Liver (tissue), 9 donors: ENCODE results near the gene GPC1. TPM values are rescaled to one million over a fixed set of nuclear protein-coding genes. Genes with fewer than 3 reads are reported as not detected.

Experiments
- DNase-seq: peaks from one replicate; pipeline ENCODE4 v3.0.0-alpha.2; 2017; ENCODE audit warnings: low spot score
- H3K27ac ChIP-seq, 2 donors: one replicate each; pipeline ENCODE4 v1.7.0; 2013; ENCODE audit warnings: inconsistent platforms in 2 of 2, low read length in 2 of 2, control low read depth in 1 of 2, low read depth in 1 of 2, mild to moderate bottlenecking in 1 of 2
- H3K27me3 ChIP-seq, 4 donors: one replicate each; pipeline versions ENCODE4 v1.6.1 to v1.7.0; 2013; ENCODE audit warnings: low read length in 3 of 4, inconsistent platforms in 1 of 4, mild to moderate bottlenecking in 1 of 4, moderate library complexity in 1 of 4; ENCODE audit not compliant: control insufficient read depth in 4 of 4, insufficient read depth in 4 of 4
- H3K36me3 ChIP-seq, 4 donors: one replicate each; pipeline versions ENCODE4 v1.6.1 to v1.7.0; 2013; ENCODE audit warnings: low read length in 3 of 4, mild to moderate bottlenecking in 3 of 4, low read depth in 1 of 4, moderate library complexity in 1 of 4; ENCODE audit not compliant: control insufficient read depth in 4 of 4, insufficient read depth in 3 of 4
- H3K4me1 ChIP-seq, 4 donors: one replicate each; pipeline versions ENCODE4 v1.6.1 to v1.7.0; 2013; ENCODE audit warnings: low read length in 3 of 4, mild to moderate bottlenecking in 3 of 4, moderate library complexity in 1 of 4; ENCODE audit not compliant: control insufficient read depth in 4 of 4, insufficient read depth in 4 of 4
- H3K4me3 ChIP-seq, 3 donors: one replicate each; pipeline versions ENCODE4 v1.6.1 to v1.7.0; 2013; ENCODE audit warnings: low read length in 3 of 3, control low read depth in 1 of 3, low read depth in 1 of 3, mild to moderate bottlenecking in 1 of 3
- H3K9ac ChIP-seq, 2 donors: one replicate each; pipeline ENCODE4 v1.7.0; 2013; ENCODE audit warnings: low read length in 2 of 2, mild to moderate bottlenecking in 2 of 2, moderate library complexity in 2 of 2, control low read depth in 1 of 2, low read depth in 1 of 2
- H3K9me3 ChIP-seq, 4 donors: one replicate each; pipeline versions ENCODE4 v1.6.1 to v1.7.0; 2013; ENCODE audit warnings: low read length in 3 of 4; ENCODE audit not compliant: control insufficient read depth in 4 of 4
- EGR1 ChIP-seq, 2 donors: IDR thresholded peaks; 2 replicates each; pipeline ENCODE4 v1.6.1; 2016 to 2018; ENCODE audit warnings: antibody characterized with exemption in 2 of 2, low read depth in 2 of 2
- FOXA1 ChIP-seq: IDR thresholded peaks from 2 replicates; pipeline ENCODE4 v1.6.1; 2016; ENCODE audit warnings: antibody characterized with exemption
- FOXA2 ChIP-seq: IDR thresholded peaks from 2 replicates; pipeline ENCODE4 v1.6.1; 2016; ENCODE audit warnings: antibody characterized with exemption
- GABPA ChIP-seq, 2 donors: IDR thresholded peaks in 1 of 2; conservative IDR thresholded peaks in 1 of 2; 2 replicates each; pipeline ENCODE4 v1.6.1; 2016; ENCODE audit warnings: antibody characterized with exemption in 2 of 2, mild to moderate bottlenecking in 1 of 2, moderate library complexity in 1 of 2
- HNF4A ChIP-seq, 2 donors: conservative IDR thresholded peaks; 2 replicates each; pipeline ENCODE4 v1.6.1; 2016; ENCODE audit warnings: antibody characterized with exemption in 2 of 2, mild to moderate bottlenecking in 2 of 2
- HNF4G ChIP-seq: IDR thresholded peaks from 2 replicates; pipeline ENCODE4 v1.6.1; 2016; ENCODE audit warnings: antibody characterized with exemption
- JUND ChIP-seq, 2 donors: IDR thresholded peaks; 2 replicates each; pipeline ENCODE4 v1.6.1; 2016; ENCODE audit warnings: antibody characterized with exemption in 2 of 2
- NR2F2 ChIP-seq: IDR thresholded peaks from 2 replicates; pipeline ENCODE4 v1.6.1; 2016; ENCODE audit warnings: antibody characterized with exemption
- RAD21 ChIP-seq, 2 donors: IDR thresholded peaks; 2 replicates each; pipeline ENCODE4 v1.6.1; 2016; ENCODE audit warnings: antibody characterized with exemption in 2 of 2, mild to moderate bottlenecking in 2 of 2
- RXRA ChIP-seq, 2 donors: IDR thresholded peaks; 2 replicates each; pipeline ENCODE4 v1.6.1; 2017 to 2018; ENCODE audit warnings: antibody characterized with exemption in 2 of 2, mild to moderate bottlenecking in 1 of 2
- SP1 ChIP-seq: IDR thresholded peaks from 2 replicates; pipeline ENCODE4 v1.6.1; 2018; ENCODE audit warnings: antibody characterized with exemption, mild to moderate bottlenecking
- TAF1 ChIP-seq: conservative IDR thresholded peaks from 2 replicates; pipeline ENCODE4 v1.6.1; 2016; ENCODE audit warnings: antibody characterized with exemption, mild to moderate bottlenecking
- YY1 ChIP-seq: IDR thresholded peaks from 2 replicates; pipeline ENCODE4 v1.6.1; 2016; ENCODE audit warnings: antibody characterized with exemption, mild to moderate bottlenecking
- WGBS: extraction: QIAGEN DNeasy Blood & Tissue Kit; methylation state at CpG from one replicate; pipeline ENCODE4 v1.1.7; 2013; 5-methylcytosine and 5-hydroxymethylcytosine counted together
- polyA plus RNA-seq, 2 donors: library from polyadenylated mRNA; stranded (reverse) in 1 of 2; unstranded in 1 of 2; fragments of 200-250 nt in 1 of 2; fragments of >200 nt in 1 of 2; fragmentation: Nextera tagmentation in 1 of 2; extraction: Ambion mirVana in 1 of 2; gene quantifications; one replicate each; pipeline versions ENCODE4 v1.2.1 to v1.2.3, GENCODE V29; 2013 to 2015
- total RNA-seq, 2 donors: library from RNA; depleted of rRNA; stranded (reverse); fragments of >200 nt; gene quantifications; one replicate each; pipeline ENCODE4 v1.2.3, GENCODE V29; 2014
- TF ChIP-seq, protein P1 (sequence below): fragments of 150-350 bp; IDR thresholded peaks from 2 replicates; pipeline ENCODE4 v1.5.1; 2017; ENCODE audit warnings: improper control_type of control experiment, low read depth, low read length; ENCODE audit not compliant: missing input control
- TF ChIP-seq, protein P2 (sequence below): IDR thresholded peaks from 2 replicates; pipeline ENCODE4 v1.6.1; 2016; ENCODE audit warnings: antibody characterized with exemption
- TF ChIP-seq, protein P3 (sequence below): IDR thresholded peaks from 2 replicates; pipeline ENCODE4 v1.6.1; 2016; ENCODE audit warnings: antibody characterized with exemption, mild to moderate bottlenecking
- TF ChIP-seq, protein P4 (sequence below): IDR thresholded peaks from 2 replicates; pipeline ENCODE4 v1.6.1; 2016; ENCODE audit warnings: antibody characterized with exemption
- TF ChIP-seq, protein P5 (sequence below): IDR thresholded peaks from 2 replicates; pipeline ENCODE4 v1.6.1; 2016; ENCODE audit warnings: antibody characterized with exemption
- donor health status: healthy.
- donor health status: healthy.
- donor health status: healthy.
- donor health status: healthy.
- donor health status: healthy.

The GPC1 gene
- total and polyA plus RNA-seq, 4 donors: 3.2 to 41.0 (median 9.1) TPM

DNA sequence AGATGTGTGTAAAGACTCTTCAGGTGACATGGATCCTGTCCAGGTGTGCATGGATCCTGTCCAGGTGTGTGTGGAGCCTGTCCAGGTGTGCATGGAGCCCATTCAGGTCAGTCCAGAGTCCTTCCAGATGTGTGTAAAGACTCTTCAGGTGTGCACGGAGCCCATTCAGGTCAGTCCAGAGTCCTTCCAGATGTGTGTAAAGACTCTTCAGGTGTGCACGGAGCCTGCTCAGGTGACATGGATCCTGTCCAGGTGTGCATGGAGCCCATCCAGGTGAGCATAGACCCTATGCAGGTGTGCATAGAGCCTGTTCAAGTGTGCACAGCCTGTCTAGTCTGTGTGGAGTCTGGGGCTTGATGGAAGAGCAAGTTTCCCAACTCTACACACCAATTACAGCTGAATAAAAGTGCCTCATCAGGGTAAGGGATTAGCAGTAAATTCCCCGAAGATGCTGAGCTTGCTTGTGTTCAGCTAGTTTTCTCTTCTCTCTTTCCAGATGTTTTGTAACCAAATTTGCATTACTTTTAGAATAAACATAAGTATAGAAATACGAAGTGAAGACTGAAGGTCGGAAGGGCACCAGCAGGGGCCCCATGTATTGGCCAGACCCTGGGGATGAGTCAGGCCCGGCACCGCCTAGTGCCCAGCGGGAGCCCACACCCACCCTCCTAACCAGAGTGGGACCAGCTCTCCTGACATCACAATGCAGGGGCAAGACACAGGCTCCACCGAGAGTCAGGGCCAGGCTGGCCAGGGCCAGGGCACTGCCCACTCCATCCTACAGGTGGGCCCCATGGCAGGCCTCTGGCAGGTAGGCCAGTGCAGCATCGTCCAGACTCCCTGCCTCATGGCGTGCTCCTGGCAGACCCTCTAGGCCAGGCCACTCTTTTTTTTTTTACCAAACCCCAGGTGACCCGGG, 38.6 kb upstream of the GPC1 start:
- no peaks in the 10 kb centered on the region for H3K4me1 ChIP-seq
- H3K9ac ChIP-seq: no peak overlapping the region
- H3K4me3 ChIP-seq: no peak overlapping the region
- no peaks in the 10 kb centered on the region for H3K9me3 ChIP-seq
- H3K27me3 ChIP-seq: no peaks in the 10 kb centered on the region
- no peak overlapping the region for H3K27ac ChIP-seq
- H3K36me3 ChIP-seq: no peaks in the 10 kb centered on the region
- WGBS: 88% methylated on average over 12 of the region's 12 CpGs
- DNase-seq: no peak
- TF ChIP-seq EGR1 (IDR thresholded peaks at IDR 0.05; ENCODE audit: low read depth in 2 of 2) (no peak), FOXA1 (no peak)
- TF ChIP-seq, protein P1, sequence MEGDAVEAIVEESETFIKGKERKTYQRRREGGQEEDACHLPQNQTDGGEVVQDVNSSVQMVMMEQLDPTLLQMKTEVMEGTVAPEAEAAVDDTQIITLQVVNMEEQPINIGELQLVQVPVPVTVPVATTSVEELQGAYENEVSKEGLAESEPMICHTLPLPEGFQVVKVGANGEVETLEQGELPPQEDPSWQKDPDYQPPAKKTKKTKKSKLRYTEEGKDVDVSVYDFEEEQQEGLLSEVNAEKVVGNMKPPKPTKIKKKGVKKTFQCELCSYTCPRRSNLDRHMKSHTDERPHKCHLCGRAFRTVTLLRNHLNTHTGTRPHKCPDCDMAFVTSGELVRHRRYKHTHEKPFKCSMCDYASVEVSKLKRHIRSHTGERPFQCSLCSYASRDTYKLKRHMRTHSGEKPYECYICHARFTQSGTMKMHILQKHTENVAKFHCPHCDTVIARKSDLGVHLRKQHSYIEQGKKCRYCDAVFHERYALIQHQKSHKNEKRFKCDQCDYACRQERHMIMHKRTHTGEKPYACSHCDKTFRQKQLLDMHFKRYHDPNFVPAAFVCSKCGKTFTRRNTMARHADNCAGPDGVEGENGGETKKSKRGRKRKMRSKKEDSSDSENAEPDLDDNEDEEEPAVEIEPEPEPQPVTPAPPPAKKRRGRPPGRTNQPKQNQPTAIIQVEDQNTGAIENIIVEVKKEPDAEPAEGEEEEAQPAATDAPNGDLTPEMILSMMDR: no peak

DNA sequence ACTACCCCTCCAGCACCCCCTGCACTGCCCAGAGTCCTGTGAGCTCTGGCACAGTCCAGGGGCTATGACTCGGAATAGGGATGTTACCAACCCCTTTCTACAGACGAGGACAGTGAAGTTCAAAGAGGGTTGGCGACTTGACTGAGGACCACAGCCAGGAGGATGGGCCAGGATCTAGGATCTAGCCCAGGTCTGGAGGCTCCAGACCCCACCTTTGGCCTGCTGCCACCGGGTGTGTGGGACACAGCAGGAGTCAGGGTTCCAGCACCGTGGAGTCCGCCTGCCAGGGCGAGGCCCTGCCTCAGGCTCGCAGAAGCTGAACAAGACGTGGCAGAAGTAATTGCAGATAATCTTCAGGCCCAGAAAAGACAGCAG, 37.9 kb upstream of the GPC1 start:
- DNase-seq: no peak
- no peak overlapping the region for H3K4me3 ChIP-seq
- H3K27ac ChIP-seq: no peak overlapping the region
- WGBS: 82% methylated on average over 9 of the region's 9 CpGs
- H3K4me1 ChIP-seq: no peaks in the 10 kb centered on the region
- TF ChIP-seq GABPA (IDR thresholded peaks at IDR 0.05 in 1 of 2, conservative IDR thresholded peaks at IDR 0.05 in 1 of 2): no peak
- TF ChIP-seq HNF4G: no peak
- TF ChIP-seq, protein P2, sequence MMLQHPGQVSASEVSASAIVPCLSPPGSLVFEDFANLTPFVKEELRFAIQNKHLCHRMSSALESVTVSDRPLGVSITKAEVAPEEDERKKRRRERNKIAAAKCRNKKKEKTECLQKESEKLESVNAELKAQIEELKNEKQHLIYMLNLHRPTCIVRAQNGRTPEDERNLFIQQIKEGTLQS: no peak
- TF ChIP-seq, protein P3, sequence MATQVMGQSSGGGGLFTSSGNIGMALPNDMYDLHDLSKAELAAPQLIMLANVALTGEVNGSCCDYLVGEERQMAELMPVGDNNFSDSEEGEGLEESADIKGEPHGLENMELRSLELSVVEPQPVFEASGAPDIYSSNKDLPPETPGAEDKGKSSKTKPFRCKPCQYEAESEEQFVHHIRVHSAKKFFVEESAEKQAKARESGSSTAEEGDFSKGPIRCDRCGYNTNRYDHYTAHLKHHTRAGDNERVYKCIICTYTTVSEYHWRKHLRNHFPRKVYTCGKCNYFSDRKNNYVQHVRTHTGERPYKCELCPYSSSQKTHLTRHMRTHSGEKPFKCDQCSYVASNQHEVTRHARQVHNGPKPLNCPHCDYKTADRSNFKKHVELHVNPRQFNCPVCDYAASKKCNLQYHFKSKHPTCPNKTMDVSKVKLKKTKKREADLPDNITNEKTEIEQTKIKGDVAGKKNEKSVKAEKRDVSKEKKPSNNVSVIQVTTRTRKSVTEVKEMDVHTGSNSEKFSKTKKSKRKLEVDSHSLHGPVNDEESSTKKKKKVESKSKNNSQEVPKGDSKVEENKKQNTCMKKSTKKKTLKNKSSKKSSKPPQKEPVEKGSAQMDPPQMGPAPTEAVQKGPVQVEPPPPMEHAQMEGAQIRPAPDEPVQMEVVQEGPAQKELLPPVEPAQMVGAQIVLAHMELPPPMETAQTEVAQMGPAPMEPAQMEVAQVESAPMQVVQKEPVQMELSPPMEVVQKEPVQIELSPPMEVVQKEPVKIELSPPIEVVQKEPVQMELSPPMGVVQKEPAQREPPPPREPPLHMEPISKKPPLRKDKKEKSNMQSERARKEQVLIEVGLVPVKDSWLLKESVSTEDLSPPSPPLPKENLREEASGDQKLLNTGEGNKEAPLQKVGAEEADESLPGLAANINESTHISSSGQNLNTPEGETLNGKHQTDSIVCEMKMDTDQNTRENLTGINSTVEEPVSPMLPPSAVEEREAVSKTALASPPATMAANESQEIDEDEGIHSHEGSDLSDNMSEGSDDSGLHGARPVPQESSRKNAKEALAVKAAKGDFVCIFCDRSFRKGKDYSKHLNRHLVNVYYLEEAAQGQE: no peak
- TF ChIP-seq, protein P4, sequence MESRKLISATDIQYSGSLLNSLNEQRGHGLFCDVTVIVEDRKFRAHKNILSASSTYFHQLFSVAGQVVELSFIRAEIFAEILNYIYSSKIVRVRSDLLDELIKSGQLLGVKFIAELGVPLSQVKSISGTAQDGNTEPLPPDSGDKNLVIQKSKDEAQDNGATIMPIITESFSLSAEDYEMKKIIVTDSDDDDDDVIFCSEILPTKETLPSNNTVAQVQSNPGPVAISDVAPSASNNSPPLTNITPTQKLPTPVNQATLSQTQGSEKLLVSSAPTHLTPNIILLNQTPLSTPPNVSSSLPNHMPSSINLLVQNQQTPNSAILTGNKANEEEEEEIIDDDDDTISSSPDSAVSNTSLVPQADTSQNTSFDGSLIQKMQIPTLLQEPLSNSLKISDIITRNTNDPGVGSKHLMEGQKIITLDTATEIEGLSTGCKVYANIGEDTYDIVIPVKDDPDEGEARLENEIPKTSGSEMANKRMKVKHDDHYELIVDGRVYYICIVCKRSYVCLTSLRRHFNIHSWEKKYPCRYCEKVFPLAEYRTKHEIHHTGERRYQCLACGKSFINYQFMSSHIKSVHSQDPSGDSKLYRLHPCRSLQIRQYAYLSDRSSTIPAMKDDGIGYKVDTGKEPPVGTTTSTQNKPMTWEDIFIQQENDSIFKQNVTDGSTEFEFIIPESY: no peak
- TF ChIP-seq FOXA2: no peak
- no peak for TF ChIP-seq RXRA (IDR thresholded peaks at IDR 0.05)
- no peak for TF ChIP-seq SP1
- TF ChIP-seq FOXA1: no peak
- TF ChIP-seq JUND (IDR thresholded peaks at IDR 0.05): no peak
- TF ChIP-seq TAF1: no peak
- no peak for TF ChIP-seq NR2F2
- no peak for TF ChIP-seq RAD21 (IDR thresholded peaks at IDR 0.05)
- TF ChIP-seq, protein P1: no peak
- TF ChIP-seq HNF4A (conservative IDR thresholded peaks at IDR 0.05): no peak
- no peak for TF ChIP-seq EGR1 (IDR thresholded peaks at IDR 0.05; ENCODE audit: low read depth in 2 of 2)
- no peak for TF ChIP-seq YY1
- TF ChIP-seq, protein P5, sequence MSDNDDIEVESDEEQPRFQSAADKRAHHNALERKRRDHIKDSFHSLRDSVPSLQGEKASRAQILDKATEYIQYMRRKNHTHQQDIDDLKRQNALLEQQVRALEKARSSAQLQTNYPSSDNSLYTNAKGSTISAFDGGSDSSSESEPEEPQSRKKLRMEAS: no peak
- no peaks in the 10 kb centered on the region for H3K27me3 ChIP-seq
- H3K9me3 ChIP-seq: no peaks in the 10 kb centered on the region
- no peaks in the 10 kb centered on the region for H3K36me3 ChIP-seq
- no peak overlapping the region for H3K9ac ChIP-seq
